ENCODE measurements around the gene OAS3.

DNA sequence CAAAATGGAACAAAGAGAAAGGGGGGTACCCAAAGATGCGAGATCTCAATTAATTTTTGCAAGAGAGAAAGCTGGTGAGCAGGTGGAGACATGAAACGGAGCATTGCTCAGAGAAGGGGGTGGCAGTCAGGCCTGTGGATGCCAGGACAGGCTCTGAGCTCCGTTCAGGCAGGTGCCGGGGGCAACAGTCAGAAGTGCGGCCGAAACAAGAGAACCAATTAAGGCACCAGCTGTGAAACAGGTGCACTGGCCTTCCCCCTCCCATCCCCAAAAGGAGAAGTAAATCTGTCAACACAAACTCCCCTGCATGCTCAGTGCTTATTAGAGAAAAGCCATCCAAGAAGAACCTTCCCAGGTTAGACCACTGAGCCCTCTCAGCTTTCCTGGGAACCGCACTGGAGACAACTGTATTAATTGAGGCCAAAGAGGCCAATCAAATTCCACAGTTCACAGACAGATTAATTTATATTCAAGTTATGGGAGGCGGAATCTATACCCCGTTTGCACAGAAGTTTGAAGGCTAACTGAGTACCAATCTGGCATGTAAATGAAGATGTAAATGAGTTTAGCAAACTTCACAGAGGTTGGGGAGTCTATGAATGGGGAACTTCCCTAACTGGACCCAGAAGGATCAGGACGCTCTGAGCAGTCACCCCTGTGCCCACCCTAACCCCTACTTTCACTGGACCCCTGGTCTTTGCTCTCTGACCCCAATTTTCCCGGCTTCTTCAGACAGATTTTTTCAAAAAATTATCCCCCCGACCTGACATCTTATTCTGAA, 60.9 kb downstream of the OAS3 start:
- no peak for TF ChIP-seq POLR2A (conservative IDR thresholded peaks at IDR 0.05)
- TF ChIP-seq SMARCB1 (IDR thresholded peaks at IDR 0.05; ENCODE audit: insufficient read length, low read depth): no peak
- TF ChIP-seq MTA2 (IDR thresholded peaks at IDR 0.05; ENCODE audit: low read depth): no peak
- no peak for TF ChIP-seq SRSF3 (IDR thresholded peaks at IDR 0.05; ENCODE audit: insufficient read depth, low read length)
